K562 (cell line): ENCODE data around the gene B4GALT5. TPM values are rescaled to one million over a fixed set of nuclear protein-coding genes. Genes with fewer than 3 reads are reported as not detected.
A peak's percentile ranks its signal among the peaks of the same experiment; 100 is the strongest.

Experiments used
- ATAC-seq: fragments of 200-7000 bp; cut with Tn5 transposase; 3 replicates; pipeline ENCODE4 v1.9.1; 2020; ENCODE audit warnings: moderate library complexity
- BruUV-seq: library from RNA; stranded (reverse); fragments of 400-500 nt; replicated peaks from 2 replicates; lab custom pipeline; 2021; lab: Mats Ljungman, UMichigan
- CTCF ChIA-PET: fragments of 300-600 bp; formaldehyde crosslinking; extraction: SDS; loops from one replicate; lab custom pipeline; 2021; ENCODE audit warnings: low intra/inter-chr PET ratio; lab: Yijun Ruan, JAX
- POLR2A ChIA-PET: fragments of 300-600, 350-650 bp; sonication (Branson Sonifier 250); formaldehyde crosslinking; extraction: SDS; loops from one replicate; lab custom pipeline; 2021; ENCODE audit warnings: antibody characterized with exemption, inconsistent platforms; lab: Yijun Ruan, JAX
- DNase-seq, 4 experiments: peaks; one replicate each; pipeline versions ENCODE4 v3.0.0 to v3.0.0-alpha.2; 2011 to 2018; ENCODE audit warnings: low spot score in 3 of 4, mixed read lengths in 3 of 4; ENCODE audit errors: extremely low read depth in 1 of 4
- FAIRE-seq: peaks from 2 replicates; lab custom pipeline; 2011; peaks lifted over from hg19 to GRCh38; lab: Jason Lieb, UNC
- H2AFZ ChIP-seq: 2 replicates; pipeline ENCODE4 v1.6.0; 2011; ENCODE audit warnings: low read depth, low read length, control low read depth, inconsistent platforms
- H3K27ac ChIP-seq: fragments of 200-600 bp; 3 replicates; pipeline ENCODE4 v1.8.0; 2011; ENCODE audit warnings: low read depth, mild to moderate bottlenecking, control low read depth, inconsistent platforms, low read length, moderate library complexity, mixed read lengths; ENCODE audit errors: extremely low read depth
- H3K27me3 ChIP-seq, 2 experiments: fragments of 300-600 bp in 1 of 2; 2 replicates in 1 of 2; 3 replicates in 1 of 2; pipeline versions ENCODE4 v1.6.0 to v1.8.0; 2011; ENCODE audit warnings: inconsistent platforms in 2 of 2, low read length in 2 of 2, mild to moderate bottlenecking in 1 of 2, mixed read lengths in 1 of 2, moderate library complexity in 1 of 2; ENCODE audit not compliant: control insufficient read depth in 2 of 2, insufficient read depth in 2 of 2
- H3K36me3 ChIP-seq: fragments of 300-600 bp; 3 replicates; pipeline ENCODE4 v1.8.0; 2011; ENCODE audit warnings: mild to moderate bottlenecking, low read length, inconsistent platforms; ENCODE audit not compliant: control insufficient read depth, insufficient read depth
- H3K4me1 ChIP-seq, 2 experiments: fragments of 200-600 bp in 1 of 2; replicated peaks in 1 of 2; 2 replicates in 1 of 2; 3 replicates in 1 of 2; pipeline versions ENCODE4 v1.5.1 to v1.8.0; 2011; ENCODE audit warnings: inconsistent platforms in 2 of 2, low read length in 2 of 2, mild to moderate bottlenecking in 1 of 2, mixed read lengths in 1 of 2, moderate library complexity in 1 of 2; ENCODE audit not compliant: control insufficient read depth in 2 of 2, insufficient read depth in 2 of 2
- H3K4me2 ChIP-seq: 2 replicates; pipeline ENCODE4 v1.6.1; 2011; ENCODE audit warnings: low read length, control low read depth, inconsistent platforms, mixed read lengths; ENCODE audit not compliant: insufficient read depth
- H3K4me3 ChIP-seq: fragments of 200-600 bp; sonication (generic), shearing (Covaris generic); 2 replicates; pipeline ENCODE4 v1.5.1; 2016; ENCODE audit warnings: control low read depth, inconsistent platforms
- H3K79me2 ChIP-seq: fragments of 200-600 bp; 3 replicates; pipeline ENCODE4 v1.8.0; 2011; ENCODE audit warnings: low read length, inconsistent platforms; ENCODE audit not compliant: control insufficient read depth, insufficient read depth
- H3K9ac ChIP-seq, 2 experiments: 2 replicates each; pipeline versions ENCODE4 v1.6.0 to v1.6.1; 2011; ENCODE audit warnings: low read depth in 2 of 2, low read length in 2 of 2, control low read depth in 1 of 2, inconsistent platforms in 1 of 2, mild to moderate bottlenecking in 1 of 2, mixed read lengths in 1 of 2; ENCODE audit not compliant: insufficient read depth in 1 of 2
- H3K9me1 ChIP-seq: one replicate; pipeline ENCODE4 v1.6.0; 2011; ENCODE audit warnings: inconsistent platforms, mild to moderate bottlenecking, low read length, moderate library complexity; ENCODE audit not compliant: control insufficient read depth, insufficient read depth
- H3K9me3 ChIP-seq: replicated peaks from 2 replicates; pipeline ENCODE4 v1.5.1; 2011; ENCODE audit warnings: low read depth, low read length, inconsistent platforms; ENCODE audit not compliant: control insufficient read depth, insufficient read depth
- H4K20me1 ChIP-seq: replicated peaks from 2 replicates; pipeline ENCODE4 v1.6.1; 2011; ENCODE audit warnings: low read length, inconsistent platforms, mixed read lengths; ENCODE audit not compliant: control insufficient read depth, insufficient read depth
- HMGN3 ChIP-seq: IDR thresholded peaks from 2 replicates; pipeline ENCODE4 v1.6.1; 2011; ENCODE audit warnings: borderline replicate concordance, low read depth, mild to moderate bottlenecking, mixed read lengths, low read length; ENCODE audit not compliant: insufficient read length; ENCODE audit errors: extremely low read depth
- WGBS: fragments of 100-300 bp; shearing (Covaris generic); methylation state at CpG from one replicate; pipeline ENCODE4 v1.1.6; 2016; ENCODE audit warnings: low coverage, mixed read lengths; ENCODE audit not compliant: insufficient coverage; ENCODE audit errors: missing lambda C conversion rate; 5-methylcytosine and 5-hydroxymethylcytosine counted together
- in situ Hi-C: fragments of 300-500 bp; cut with MboI; formaldehyde crosslinking; loops from 4 replicates; pipeline ENCODE4 v1.15.0; 2018; ENCODE audit warnings: inconsistent platforms, mixed read lengths
- intact Hi-C: fragments of 100-400 bp; cut with micrococcal nuclease; formaldehyde crosslinking; loops from 2 replicates; pipeline ENCODE4 v1.14.2; 2022
- polyA plus RNA-seq, 8 experiments: library from polyadenylated mRNA; depleted of rRNA in 4 of 8; stranded (reverse) in 5 of 8; unstranded in 3 of 8; fragments of >200 nt; fragmentation: Nextera tagmentation in 2 of 8; fragmentation: Illumina TruSeq in 1 of 8; extraction: Ambion mirVana in 2 of 8; extraction: Trizol in 1 of 8; gene quantifications; 2 replicates each; pipeline versions ENCODE4 v1.2.1 to v1.2.3, GENCODE V29; 2011 to 2014; ENCODE audit warnings: inconsistent platforms in 1 of 8, missing spikeins in 1 of 8
- total RNA-seq, 7 experiments: library from RNA; depleted of rRNA in 6 of 7; stranded (reverse); fragments of >200 nt in 6 of 7; fragmentation: Illumina TruSeq in 2 of 7; extraction: Trizol in 2 of 7; gene quantifications; 2 replicates each; pipeline versions ENCODE4 v1.2.1 to v1.2.3, GENCODE V29; 2011 to 2021; ENCODE audit warnings: low replicate concordance in 1 of 7
- TF ChIP-seq, protein P1 (sequence below), 2 experiments: fragments of 450-650 bp in 1 of 2; sonication (generic) in 1 of 2; formaldehyde crosslinking in 1 of 2; IDR thresholded peaks; 2 replicates each; pipeline versions ENCODE4 v1.7.1 to v1.9.0; 2016 to 2022; ENCODE audit warnings: inconsistent platforms in 1 of 2, mild to moderate bottlenecking in 1 of 2, missing genetic modification reagents in 1 of 2

B4GALT5 gene
- total and polyA plus RNA-seq, 9 of the 15 experiments (the other 6 are each of a cell fraction or from before 2014, with no cell fraction given) = 8.5 to 32.6 (median 23.4) TPM

- POLR2A ChIA-PET = interaction anchor here (0.6 kb wide), 1 partner anchor 42 kb away, joined by 3 read pairs; no protein-coding TSS in a partner anchor
- CTCF ChIA-PET = interaction anchor here (1.2 kb wide), 1 partner anchor 138 kb away, joined by 3 read pairs; no protein-coding TSS in a partner anchor
These were observed 34.8 kb upstream of the B4GALT5 start for GRCh38 chr20:49748525-49748838.

More at GRCh38 chr20:49748525-49748838, 34.8 kb upstream of the B4GALT5 start:
- no peaks in the 10 kb centered on the region for H3K79me2 ChIP-seq
- H3K4me2 ChIP-seq = 0 out of 2 replicates have a peak overlapping the region, but pooled peaks have one; percentile 48
- BruUV-seq = no TSS peak
- H4K20me1 ChIP-seq = no peaks in the 10 kb centered on the region
- FAIRE-seq = no peak
- H3K27me3 ChIP-seq = no peaks in the 10 kb centered on the region
- no peak for ATAC-seq
- peak overlapping the region; percentile 89 for H2AFZ ChIP-seq
- H3K4me1 ChIP-seq = peaks cover 11 to 17% of the 10 kb centered on the region in 2 experiments
- intact Hi-C loops (no loop called here), in situ Hi-C loops (no loop called here)
- H3K9me3 ChIP-seq = no peaks in the 10 kb centered on the region
- peak overlapping the region; percentile 41; the same call in 2 of the 3 replicates for H3K27ac ChIP-seq
- H3K9ac ChIP-seq = peak overlapping the region in 1 of 2 experiments; percentile 60; a peak in 1 of 4 replicates
- no peak for DNase-seq
- WGBS = 70% methylated on average over 3 of the region's 3 CpGs
- TF ChIP-seq, protein P1, sequence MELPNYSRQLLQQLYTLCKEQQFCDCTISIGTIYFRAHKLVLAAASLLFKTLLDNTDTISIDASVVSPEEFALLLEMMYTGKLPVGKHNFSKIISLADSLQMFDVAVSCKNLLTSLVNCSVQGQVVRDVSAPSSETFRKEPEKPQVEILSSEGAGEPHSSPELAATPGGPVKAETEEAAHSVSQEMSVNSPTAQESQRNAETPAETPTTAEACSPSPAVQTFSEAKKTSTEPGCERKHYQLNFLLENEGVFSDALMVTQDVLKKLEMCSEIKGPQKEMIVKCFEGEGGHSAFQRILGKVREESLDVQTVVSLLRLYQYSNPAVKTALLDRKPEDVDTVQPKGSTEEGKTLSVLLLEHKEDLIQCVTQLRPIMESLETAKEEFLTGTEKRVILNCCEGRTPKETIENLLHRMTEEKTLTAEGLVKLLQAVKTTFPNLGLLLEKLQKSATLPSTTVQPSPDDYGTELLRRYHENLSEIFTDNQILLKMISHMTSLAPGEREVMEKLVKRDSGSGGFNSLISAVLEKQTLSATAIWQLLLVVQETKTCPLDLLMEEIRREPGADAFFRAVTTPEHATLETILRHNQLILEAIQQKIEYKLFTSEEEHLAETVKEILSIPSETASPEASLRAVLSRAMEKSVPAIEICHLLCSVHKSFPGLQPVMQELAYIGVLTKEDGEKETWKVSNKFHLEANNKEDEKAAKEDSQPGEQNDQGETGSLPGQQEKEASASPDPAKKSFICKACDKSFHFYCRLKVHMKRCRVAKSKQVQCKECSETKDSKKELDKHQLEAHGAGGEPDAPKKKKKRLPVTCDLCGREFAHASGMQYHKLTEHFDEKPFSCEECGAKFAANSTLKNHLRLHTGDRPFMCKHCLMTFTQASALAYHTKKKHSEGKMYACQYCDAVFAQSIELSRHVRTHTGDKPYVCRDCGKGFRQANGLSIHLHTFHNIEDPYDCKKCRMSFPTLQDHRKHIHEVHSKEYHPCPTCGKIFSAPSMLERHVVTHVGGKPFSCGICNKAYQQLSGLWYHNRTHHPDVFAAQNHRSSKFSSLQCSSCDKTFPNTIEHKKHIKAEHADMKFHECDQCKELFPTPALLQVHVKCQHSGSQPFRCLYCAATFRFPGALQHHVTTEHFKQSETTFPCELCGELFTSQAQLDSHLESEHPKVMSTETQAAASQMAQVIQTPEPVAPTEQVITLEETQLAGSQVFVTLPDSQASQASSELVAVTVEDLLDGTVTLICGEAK (IDR thresholded peaks at IDR 0.05) = peak; percentile 74
- TF ChIP-seq, protein P1 (CRISPR knock-in tag; IDR thresholded peaks at IDR 0.05) = no peak
- no peak for TF ChIP-seq HMGN3
- TF ChIP-seq, all 486 proteins: peak for 1
- Histone ChIP-seq H3K9me1 (no peaks in the 10 kb centered on the region), H3K36me3 (no peaks in the 10 kb centered on the region), H3K4me3 (no peak overlapping the region)
